ENCODE results near the gene NDUFC1.
A peak's percentile ranks its signal among the peaks of the same experiment; 100 is the strongest.
"Not testable (repeated sequence)": the region's sequence is repeated elsewhere in the genome, so short reads cannot be mapped to it uniquely, and the experiment has no call there.

Gene NDUFC1

DNA sequence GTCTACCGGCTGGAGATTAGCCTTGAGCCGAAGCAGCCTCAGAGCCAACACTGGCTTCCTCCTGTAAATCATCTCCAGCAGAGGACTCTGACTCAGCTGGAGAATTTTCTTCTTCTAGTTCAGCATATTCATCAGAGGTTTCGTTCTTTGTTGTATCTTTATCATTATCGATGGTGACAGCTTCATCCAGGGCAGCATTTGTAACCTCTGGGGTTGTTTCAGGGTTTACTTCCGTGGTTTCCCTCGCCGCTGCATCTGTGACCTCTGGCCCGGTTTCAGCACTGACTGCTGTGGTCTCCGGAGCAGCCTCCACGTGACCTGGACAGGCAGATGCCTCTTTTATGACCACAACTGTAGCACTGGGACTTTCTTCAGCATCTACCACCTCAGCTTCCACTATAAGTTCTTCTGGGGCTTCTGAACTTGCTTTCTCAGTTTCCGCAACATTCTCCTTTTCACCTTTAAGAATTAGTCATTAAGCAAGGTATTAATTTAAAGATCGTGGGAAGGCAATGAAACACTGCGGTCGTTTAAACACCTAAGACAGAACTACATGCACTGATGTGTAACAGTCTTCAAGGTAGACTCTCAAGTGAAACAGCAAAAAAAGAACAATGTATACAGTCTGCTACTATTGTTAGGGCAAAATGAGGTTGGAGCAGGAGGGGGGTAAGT, 35.6 kb downstream of the NDUFC1 start:
- Histone ChIP-seq H3K79me2 (no peaks in the 10 kb centered on the region), H3K4me2 (ENCODE audit: low read length) (no peak overlapping the region), H3K27ac (no peak overlapping the region), H3K36me3 (ENCODE audit: control insufficient read depth, insufficient read depth, low read length) (no peaks in the 10 kb centered on the region), H3K27me3 (ENCODE audit: control insufficient read depth, insufficient read depth, low read length) (no peaks in the 10 kb centered on the region), H3K9me3 (ENCODE audit: control insufficient read depth, low read length) (no peaks in the 10 kb centered on the region), H3K9ac (no peak overlapping the region), H3K4me3 (ENCODE audit: low read depth, low read length) (no peak overlapping the region), H2AFZ (peak overlapping the region; percentile 17), H3K4me1 (no peaks in the 10 kb centered on the region)
- TF ChIP-seq, protein P1, sequence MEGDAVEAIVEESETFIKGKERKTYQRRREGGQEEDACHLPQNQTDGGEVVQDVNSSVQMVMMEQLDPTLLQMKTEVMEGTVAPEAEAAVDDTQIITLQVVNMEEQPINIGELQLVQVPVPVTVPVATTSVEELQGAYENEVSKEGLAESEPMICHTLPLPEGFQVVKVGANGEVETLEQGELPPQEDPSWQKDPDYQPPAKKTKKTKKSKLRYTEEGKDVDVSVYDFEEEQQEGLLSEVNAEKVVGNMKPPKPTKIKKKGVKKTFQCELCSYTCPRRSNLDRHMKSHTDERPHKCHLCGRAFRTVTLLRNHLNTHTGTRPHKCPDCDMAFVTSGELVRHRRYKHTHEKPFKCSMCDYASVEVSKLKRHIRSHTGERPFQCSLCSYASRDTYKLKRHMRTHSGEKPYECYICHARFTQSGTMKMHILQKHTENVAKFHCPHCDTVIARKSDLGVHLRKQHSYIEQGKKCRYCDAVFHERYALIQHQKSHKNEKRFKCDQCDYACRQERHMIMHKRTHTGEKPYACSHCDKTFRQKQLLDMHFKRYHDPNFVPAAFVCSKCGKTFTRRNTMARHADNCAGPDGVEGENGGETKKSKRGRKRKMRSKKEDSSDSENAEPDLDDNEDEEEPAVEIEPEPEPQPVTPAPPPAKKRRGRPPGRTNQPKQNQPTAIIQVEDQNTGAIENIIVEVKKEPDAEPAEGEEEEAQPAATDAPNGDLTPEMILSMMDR (IDR thresholded peaks at IDR 0.05) = no peak

DNA sequence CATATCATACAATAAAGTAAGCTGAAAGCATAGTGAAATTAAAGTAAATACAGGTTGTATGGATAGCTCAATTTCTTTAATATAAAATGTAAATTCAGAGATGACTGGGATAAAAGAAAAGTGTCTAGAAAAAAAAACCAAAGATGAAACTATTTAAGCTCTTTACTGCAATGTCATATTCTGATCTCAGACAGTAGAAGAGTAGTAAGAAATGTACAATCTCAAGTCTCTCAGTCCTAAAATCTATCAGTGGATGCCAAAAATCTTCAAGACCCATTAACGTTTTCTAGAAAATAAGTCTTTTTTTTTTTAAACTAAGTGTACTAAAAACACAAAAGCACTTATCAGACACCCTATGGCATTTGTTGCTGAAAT, 36.1 kb downstream of the NDUFC1 start:
- TF ChIP-seq, protein P1 (IDR thresholded peaks at IDR 0.05) = no peak
- no peak overlapping the region for H3K27ac ChIP-seq
- no peaks in the 10 kb centered on the region for H3K27me3 ChIP-seq (ENCODE audit: control insufficient read depth, insufficient read depth, low read length)
- no peaks in the 10 kb centered on the region for H3K9me3 ChIP-seq (ENCODE audit: control insufficient read depth, low read length)
- no peak overlapping the region for H3K9ac ChIP-seq
- H3K79me2 ChIP-seq = no peaks in the 10 kb centered on the region
- H3K36me3 ChIP-seq (ENCODE audit: control insufficient read depth, insufficient read depth, low read length) = no peaks in the 10 kb centered on the region
- no peaks in the 10 kb centered on the region for H3K4me1 ChIP-seq
- no peak overlapping the region for H3K4me3 ChIP-seq (ENCODE audit: low read depth, low read length)
- H3K4me2 ChIP-seq (ENCODE audit: low read length) = no peak overlapping the region
- peak overlapping the region; percentile 17 for H2AFZ ChIP-seq

DNA sequence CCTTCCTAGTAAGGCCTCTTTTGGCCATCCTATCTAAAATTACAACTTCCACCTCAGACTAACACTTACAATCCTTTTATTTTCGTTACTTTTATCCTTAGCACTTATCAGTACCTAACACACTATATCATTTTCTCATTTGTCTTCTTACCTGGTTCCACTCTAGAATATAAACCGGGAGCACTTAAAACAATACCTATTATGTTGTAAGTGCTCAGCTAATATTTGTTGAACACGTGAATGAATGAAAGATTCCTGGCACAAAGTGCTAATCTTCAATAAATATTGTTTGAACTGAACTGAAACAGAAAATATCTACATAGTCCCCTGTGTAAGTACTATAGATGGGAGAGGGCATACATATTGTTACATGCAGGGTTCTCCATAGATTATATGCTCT, 36.6 kb downstream of the NDUFC1 start:
- no peaks in the 10 kb centered on the region for H3K79me2 ChIP-seq
- TF ChIP-seq, protein P1 (IDR thresholded peaks at IDR 0.05) = no peak

DNA sequence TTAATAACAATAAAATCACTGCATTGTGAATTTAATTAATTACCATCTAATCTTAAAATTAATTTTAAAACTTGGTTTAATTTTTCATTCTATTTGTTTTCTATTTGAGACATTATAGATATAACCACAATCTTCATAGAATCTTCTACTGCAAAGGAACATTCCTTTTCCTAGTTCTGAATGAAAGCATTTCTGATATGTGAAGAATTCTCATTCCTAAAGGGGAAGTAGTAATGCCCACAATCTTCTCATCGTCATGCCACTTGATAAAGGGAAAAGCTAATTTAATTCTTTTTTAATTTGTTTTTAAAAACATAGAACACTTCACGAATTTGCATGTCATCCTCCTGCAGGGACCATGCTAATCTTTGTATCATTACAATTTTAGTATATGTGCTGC, 45.9 kb downstream of the NDUFC1 start:
- Histone ChIP-seq H3K4me1 (no peaks in the 10 kb centered on the region), H3K36me3 (ENCODE audit: control insufficient read depth, insufficient read depth, low read length) (no peaks in the 10 kb centered on the region), H3K4me2 (ENCODE audit: low read length) (no peak overlapping the region), H2AFZ (no peak overlapping the region), H3K9me3 (ENCODE audit: control insufficient read depth, low read length) (no peaks in the 10 kb centered on the region), H3K27ac (no peak overlapping the region), H3K79me2 (no peaks in the 10 kb centered on the region), H3K27me3 (ENCODE audit: control insufficient read depth, insufficient read depth, low read length) (no peaks in the 10 kb centered on the region), H3K4me3 (ENCODE audit: low read depth, low read length) (no peak overlapping the region), H3K9ac (no peak overlapping the region)
- TF ChIP-seq, protein P1 (IDR thresholded peaks at IDR 0.05) = no peak

More for the DNA sequence above, 36.6 kb downstream of the NDUFC1 start:
- H3K9me3 ChIP-seq (ENCODE audit: control insufficient read depth, low read length) = no peaks in the 10 kb centered on the region
- no peaks in the 10 kb centered on the region for H3K27me3 ChIP-seq (ENCODE audit: control insufficient read depth, insufficient read depth, low read length)
- H2AFZ ChIP-seq = no peak overlapping the region
- H3K4me1 ChIP-seq = no peaks in the 10 kb centered on the region
- no peak overlapping the region for H3K27ac ChIP-seq
- no peaks in the 10 kb centered on the region for H3K36me3 ChIP-seq (ENCODE audit: control insufficient read depth, insufficient read depth, low read length)
- no peak overlapping the region for H3K4me2 ChIP-seq (ENCODE audit: low read length)
- no peak overlapping the region for H3K9ac ChIP-seq
- H3K4me3 ChIP-seq (ENCODE audit: low read depth, low read length) = no peak overlapping the region

DNA sequence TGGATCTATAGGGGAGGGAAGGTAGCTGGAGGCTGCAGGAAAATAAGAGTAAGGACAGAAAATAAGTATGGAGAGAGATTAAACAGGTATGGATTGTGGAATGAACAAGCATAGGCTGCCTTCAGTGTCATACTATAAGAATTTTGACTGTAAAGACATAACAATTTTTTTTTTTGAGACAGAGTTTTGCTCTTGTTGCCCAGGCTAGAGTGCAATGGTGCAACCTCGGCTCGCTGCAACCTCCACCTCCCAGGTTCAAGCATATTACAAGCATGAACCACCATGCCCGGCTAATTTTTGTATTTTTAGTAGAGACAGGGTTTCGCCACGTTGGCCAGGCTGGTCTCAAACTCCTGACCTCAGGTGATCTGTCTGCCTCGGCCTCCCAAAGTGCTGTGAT, 46.7 kb downstream of the NDUFC1 start:
- H3K36me3 ChIP-seq (ENCODE audit: control insufficient read depth, insufficient read depth, low read length); H3K4me3 ChIP-seq (ENCODE audit: low read depth, low read length): not testable (repeated sequence)

More for the DNA sequence above, 46.7 kb downstream of the NDUFC1 start:
- H3K27me3 ChIP-seq (ENCODE audit: control insufficient read depth, insufficient read depth, low read length); H3K9ac ChIP-seq; H3K79me2 ChIP-seq; H3K27ac ChIP-seq; H3K4me1 ChIP-seq; H3K9me3 ChIP-seq (ENCODE audit: control insufficient read depth, low read length); H3K4me2 ChIP-seq (ENCODE audit: low read length); H2AFZ ChIP-seq: not testable (repeated sequence)
